ENCODE measurements around the gene CD8B2.
"Not testable (repeated sequence)": the region's sequence is repeated elsewhere in the genome, so short reads cannot be mapped to it uniquely, and the experiment has no call there.

DNA sequence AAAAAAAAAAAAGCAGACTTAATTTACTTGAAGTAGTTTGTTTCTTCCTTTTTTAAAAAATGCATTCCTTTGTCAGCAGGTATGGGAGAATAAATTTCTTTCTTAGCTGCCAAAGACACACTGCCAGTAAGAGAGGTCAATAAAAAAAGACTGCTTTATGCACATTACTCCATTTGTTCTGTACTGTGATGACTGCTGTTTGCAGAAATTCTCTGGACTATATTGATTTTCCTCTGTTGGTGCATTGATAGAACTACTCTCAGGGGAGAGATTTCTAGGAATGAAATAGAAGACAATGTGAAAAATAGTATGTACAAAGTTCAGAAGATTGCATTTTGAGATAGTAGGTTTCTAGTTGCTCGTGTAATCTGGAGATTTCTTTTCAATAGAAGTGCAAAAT is 7.6 kb upstream of the CD8B2 start:
- not testable (repeated sequence) for TF ChIP-seq POLR2AphosphoS5 (IDR thresholded peaks at IDR 0.05; ENCODE audit: borderline replicate concordance, low read depth, low read length); FOXP2 (optimal IDR thresholded peaks at IDR 0.05; ENCODE audit: control extremely low read depth, extremely low read length, insufficient read depth)

Data from SK-N-MC (cell line).